Endothelial cell of coronary artery (primary cell): ENCODE results near the gene FOXL3. TPM values are rescaled to one million over a fixed set of nuclear protein-coding genes. Genes with fewer than 3 reads are reported as not detected.

Experiments
- total RNA-seq: library from RNA; depleted of rRNA; stranded (reverse); fragments of >200 nt; gene quantifications from 2 replicates; pipeline ENCODE4 v1.2.3, GENCODE V29; 2014

FOXL3 gene
- not detected in 2 replicates for total RNA-seq

GRCh38 chr7:289756-290553 lies at the start of gene FOXL3:
Gene FOXL3, plus strand, starts transcription at chr7:290170. Its CDS starts 0 bp downstream, at chr7:290170.

Other genes starting within 250 kb of the FOXL3 start
- gene FAM20C, start 97.6 kb upstream of the FOXL3 start, total RNA-seq = 10.8 and 19.8 TPM in 2 replicates
- gene PDGFA, start 229.7 kb downstream of the FOXL3 start, total RNA-seq = 76.9 and 90.8 TPM in 2 replicates